Stimulated activated CD4-positive, alpha-beta T cell treated with anti-CD3 and anti-CD28 coated beads, Interleukin-1b, Interleukin-23, amount 100 ng/mL, for 48 hours (primary cell): ENCODE results near the gene GPRIN1.
"Not testable (repeated sequence)": the region's sequence is repeated elsewhere in the genome, so short reads cannot be mapped to it uniquely, and the experiment has no call there.

Experiments used
- DNase-seq: peaks from one replicate; pipeline ENCODE4 v3.0.0-alpha.2; 2020

GPRIN1 gene

GRCh38 chr5:176564002-176564401 is 46.0 kb downstream of the GPRIN1 start:
- no peak for DNase-seq

GRCh38 chr5:176562189-176562588 is 47.8 kb downstream of the GPRIN1 start:
- DNase-seq = no peak

GRCh38 chr5:176561259-176561658 is 48.7 kb downstream of the GPRIN1 start:
- DNase-seq = no peak

- DNase-seq = peak; percentile 31
Measured at GRCh38 chr5:176560364-176560763, 49.6 kb downstream of the GPRIN1 start.

GRCh38 chr5:176559683-176560082 is 50.3 kb downstream of the GPRIN1 start:
- no peak for DNase-seq

GRCh38 chr5:176557846-176558245 is 52.1 kb downstream of the GPRIN1 start:
- no peak for DNase-seq

GRCh38 chr5:176553260-176554085 is 56.5 kb downstream of the GPRIN1 start:
- DNase-seq = no peak

- DNase-seq = no peak
Measured at GRCh38 chr5:176552332-176552869, 57.6 kb downstream of the GPRIN1 start.

- DNase-seq = not testable (repeated sequence)
Measured at GRCh38 chr5:176550937-176551336, 59.0 kb downstream of the GPRIN1 start.

- DNase-seq = no peak
Measured at GRCh38 chr5:176550275-176550831, 59.6 kb downstream of the GPRIN1 start.

GRCh38 chr5:176549871-176550270 is 60.1 kb downstream of the GPRIN1 start:
- no peak for DNase-seq

GRCh38 chr5:176548967-176549444 is 61.0 kb downstream of the GPRIN1 start, which contains the start of gene CDHR2:
CDHR2 (plus strand) TSS chr5:176549342; CDS start chr5:176565353, 16,011 bp downstream.
- no peak for DNase-seq

GRCh38 chr5:176547802-176548201 is 62.2 kb downstream of the GPRIN1 start:
- DNase-seq = no peak
